Activated T-cell treated with anti-CD3 and anti-CD28 coated beads, Interleukin-2, amount 50 U/mL, for 4 hours (primary cell): ENCODE results near the gene PFKFB2. TPM values are rescaled to one million over a fixed set of nuclear protein-coding genes. Genes with fewer than 3 reads are reported as not detected.

ENCODE experiments used
- ATAC-seq, 2 donors: fragments of 200-7000 bp; cut with Tn5 transposase; one replicate each; pipeline ENCODE4 v1.10.0; 2021
- DNase-seq: peaks from one replicate; pipeline ENCODE4 v3.0.0-alpha.2; 2020
- H3K27me3 Mint-ChIP-seq: one replicate; pipeline ENCODE4 v1.8.0; 2021; ENCODE audit warnings: low read depth, mixed read lengths
- H3K36me3 Mint-ChIP-seq: one replicate; pipeline ENCODE4 v1.8.0; 2022; ENCODE audit warnings: mixed read lengths; ENCODE audit not compliant: insufficient read depth
- H3K4me1 Mint-ChIP-seq: one replicate; pipeline ENCODE4 v1.8.0; 2021; ENCODE audit warnings: low read depth, mixed read lengths
- H3K4me3 Mint-ChIP-seq: one replicate; pipeline ENCODE4 v1.8.0; 2021; ENCODE audit warnings: mild to moderate bottlenecking, moderate library complexity, mixed read lengths
- H3K9me3 Mint-ChIP-seq: one replicate; pipeline ENCODE4 v1.8.0; 2021; ENCODE audit warnings: mixed read lengths
- total RNA-seq, 3 donors: library from RNA; stranded (reverse); gene quantifications; one replicate each; pipeline ENCODE4 v1.2.1, GENCODE V29; 2021

Gene PFKFB2
- total RNA-seq, 3 donors from 2014 or later = 2.8 to 5.7 (median 4.1) TPM

- DNase-seq = no peak
- H3K9me3 Mint-ChIP-seq = no peaks in the 10 kb centered on the region
- no peaks in the 10 kb centered on the region for H3K4me1 Mint-ChIP-seq
- no peak overlapping the region for H3K4me3 Mint-ChIP-seq
- ATAC-seq = no peak
- H3K36me3 Mint-ChIP-seq = peaks cover 8% of the 10 kb centered on the region
- H3K27me3 Mint-ChIP-seq = no peaks in the 10 kb centered on the region
Observed at GRCh38 chr1:207059881-207060280, 6.8 kb downstream of the PFKFB2 start.

GRCh38 chr1:207060596-207060995 is 7.5 kb downstream of the PFKFB2 start:
- DNase-seq (no peak), ATAC-seq (no peak)
- H3K4me1 Mint-ChIP-seq = no peaks in the 10 kb centered on the region
- no peaks in the 10 kb centered on the region for H3K9me3 Mint-ChIP-seq
- H3K27me3 Mint-ChIP-seq = no peaks in the 10 kb centered on the region
- H3K4me3 Mint-ChIP-seq = no peak overlapping the region
- H3K36me3 Mint-ChIP-seq = peaks cover 11% of the 10 kb centered on the region

DNA sequence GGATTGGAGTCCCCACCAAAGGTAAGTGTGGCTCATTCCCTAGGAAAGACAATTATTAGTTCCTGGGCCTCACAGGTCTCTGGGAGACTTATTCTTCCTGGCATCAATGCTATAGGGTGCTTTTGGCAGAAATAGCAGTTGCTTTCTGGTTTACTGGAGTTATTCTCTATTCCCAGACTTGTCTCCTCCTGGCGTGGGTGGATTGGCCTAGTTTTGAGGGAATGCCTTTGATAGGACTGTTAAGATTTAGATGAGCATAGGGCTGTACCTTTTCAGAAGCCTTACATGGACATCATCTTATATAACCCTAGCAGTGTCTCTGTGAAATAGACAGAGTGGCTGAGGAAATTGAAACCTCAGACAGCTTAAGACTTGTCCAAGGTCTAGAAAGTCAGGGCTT is 9.0 kb downstream of the PFKFB2 start:
- no peak for DNase-seq
- Mint-ChIP-seq H3K4me1 (no peaks in the 10 kb centered on the region), H3K4me3 (no peak overlapping the region), H3K9me3 (no peaks in the 10 kb centered on the region), H3K27me3 (no peaks in the 10 kb centered on the region), H3K36me3 (peaks cover 11% of the 10 kb centered on the region)
- ATAC-seq = no peak

DNA sequence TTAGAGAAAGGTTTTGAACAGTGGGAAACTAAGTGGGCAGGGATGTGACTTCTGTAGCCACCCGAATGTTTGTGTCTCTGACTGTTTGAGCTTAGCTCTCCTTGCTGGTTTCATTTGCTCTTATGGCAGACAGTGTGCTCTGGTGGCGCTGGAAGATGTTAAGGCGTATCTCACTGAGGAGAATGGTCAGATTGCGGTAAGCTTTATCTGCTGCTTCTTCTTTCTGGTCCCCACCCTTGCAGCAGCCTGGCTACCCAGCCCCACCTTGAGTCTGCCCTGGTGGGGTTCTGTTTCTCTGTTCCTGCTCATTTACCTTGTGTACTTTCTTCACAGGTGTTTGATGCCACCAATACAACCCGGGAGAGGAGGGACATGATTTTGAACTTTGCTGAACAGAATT is 9.9 kb downstream of the PFKFB2 start:
- Mint-ChIP-seq H3K4me3 (no peak overlapping the region), H3K4me1 (no peaks in the 10 kb centered on the region), H3K36me3 (peaks cover 13% of the 10 kb centered on the region), H3K27me3 (no peaks in the 10 kb centered on the region), H3K9me3 (no peaks in the 10 kb centered on the region)
- DNase-seq (no peak), ATAC-seq (no peak)

DNA sequence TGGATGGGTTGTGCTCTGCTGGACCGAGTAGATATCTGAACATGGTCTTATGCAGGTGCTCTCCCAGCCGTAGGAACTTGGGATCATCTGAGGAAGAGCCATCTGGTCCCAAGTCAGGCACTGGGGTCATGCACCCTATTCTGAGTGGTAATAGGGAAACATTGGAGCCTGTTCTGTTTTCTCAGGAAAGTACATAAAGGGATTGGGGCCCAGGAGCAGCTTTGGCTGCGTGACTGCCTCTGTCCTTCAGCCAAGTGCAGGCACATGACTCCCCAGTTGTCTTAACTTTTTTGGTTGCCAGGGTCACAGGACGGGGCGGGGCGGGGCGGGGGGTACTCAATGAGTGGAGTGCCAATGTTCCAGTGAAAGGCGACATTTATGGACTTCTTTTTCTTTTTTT is 11.5 kb downstream of the PFKFB2 start:
- no peaks in the 10 kb centered on the region for H3K9me3 Mint-ChIP-seq
- no peaks in the 10 kb centered on the region for H3K27me3 Mint-ChIP-seq
- H3K4me3 Mint-ChIP-seq = no peak overlapping the region
- peaks cover 5% of the 10 kb centered on the region for H3K4me1 Mint-ChIP-seq
- H3K36me3 Mint-ChIP-seq = peaks cover 16% of the 10 kb centered on the region
- no peak for ATAC-seq
- no peak for DNase-seq

- H3K9me3 Mint-ChIP-seq = no peaks in the 10 kb centered on the region
- DNase-seq = no peak
- H3K36me3 Mint-ChIP-seq = peaks cover 14% of the 10 kb centered on the region
- no peaks in the 10 kb centered on the region for H3K27me3 Mint-ChIP-seq
- H3K4me3 Mint-ChIP-seq = no peak overlapping the region
- ATAC-seq = no peak
- peaks cover 28% of the 10 kb centered on the region for H3K4me1 Mint-ChIP-seq
Observed at GRCh38 chr1:207067185-207067584, 14.1 kb downstream of the PFKFB2 start.

- ATAC-seq = no peak
- H3K4me1 Mint-ChIP-seq = peaks cover 28% of the 10 kb centered on the region
- H3K27me3 Mint-ChIP-seq = no peaks in the 10 kb centered on the region
- DNase-seq = no peak
- no peaks in the 10 kb centered on the region for H3K9me3 Mint-ChIP-seq
- H3K4me3 Mint-ChIP-seq = no peak overlapping the region
- peaks cover 10% of the 10 kb centered on the region for H3K36me3 Mint-ChIP-seq
Observed at GRCh38 chr1:207067665-207068064, 14.6 kb downstream of the PFKFB2 start.

DNA sequence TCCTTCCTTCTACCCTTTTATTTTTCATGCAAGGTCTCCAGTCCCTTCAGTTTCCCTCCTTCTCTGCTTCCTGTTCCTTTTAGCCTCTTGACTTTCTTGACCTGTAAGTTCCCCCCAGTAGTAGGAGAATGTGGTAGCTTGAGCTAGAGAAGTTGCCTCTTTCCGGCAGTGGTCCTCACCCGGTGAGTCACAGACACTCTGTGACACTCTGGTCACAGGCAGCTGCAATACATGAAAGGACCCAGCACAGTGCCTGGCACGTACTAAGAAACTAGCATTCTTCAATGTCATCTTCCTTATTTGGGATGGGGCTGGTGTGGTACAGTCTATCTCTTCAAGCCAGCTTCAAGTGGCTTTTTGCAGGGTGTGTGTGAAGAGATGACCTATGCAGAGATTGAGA is 16.0 kb downstream of the PFKFB2 start:
- no peaks in the 10 kb centered on the region for H3K27me3 Mint-ChIP-seq

GRCh38 chr1:207069858-207070506 is 16.9 kb downstream of the PFKFB2 start:
- no peak for ATAC-seq
- no peaks in the 10 kb centered on the region for H3K9me3 Mint-ChIP-seq
- peaks cover 29% of the 10 kb centered on the region for H3K4me1 Mint-ChIP-seq
- DNase-seq = no peak
- peaks cover 7% of the 10 kb centered on the region for H3K36me3 Mint-ChIP-seq
- H3K27me3 Mint-ChIP-seq = no peaks in the 10 kb centered on the region
- no peak overlapping the region for H3K4me3 Mint-ChIP-seq

More for the DNA sequence above, 16.0 kb downstream of the PFKFB2 start:
- no peaks in the 10 kb centered on the region for H3K9me3 Mint-ChIP-seq
- peaks cover 9% of the 10 kb centered on the region for H3K36me3 Mint-ChIP-seq
- ATAC-seq (peak; percentile 57 to 59), DNase-seq (no peak)
- peaks cover 29% of the 10 kb centered on the region for H3K4me1 Mint-ChIP-seq
- no peak overlapping the region for H3K4me3 Mint-ChIP-seq

GRCh38 chr1:207070811-207071210 is 17.7 kb downstream of the PFKFB2 start:
- Mint-ChIP-seq H3K9me3 (no peaks in the 10 kb centered on the region), H3K4me1 (peaks cover 29% of the 10 kb centered on the region), H3K4me3 (no peak overlapping the region), H3K36me3 (peaks cover 5% of the 10 kb centered on the region), H3K27me3 (no peaks in the 10 kb centered on the region)
- DNase-seq = no peak
- ATAC-seq = no peak

DNA sequence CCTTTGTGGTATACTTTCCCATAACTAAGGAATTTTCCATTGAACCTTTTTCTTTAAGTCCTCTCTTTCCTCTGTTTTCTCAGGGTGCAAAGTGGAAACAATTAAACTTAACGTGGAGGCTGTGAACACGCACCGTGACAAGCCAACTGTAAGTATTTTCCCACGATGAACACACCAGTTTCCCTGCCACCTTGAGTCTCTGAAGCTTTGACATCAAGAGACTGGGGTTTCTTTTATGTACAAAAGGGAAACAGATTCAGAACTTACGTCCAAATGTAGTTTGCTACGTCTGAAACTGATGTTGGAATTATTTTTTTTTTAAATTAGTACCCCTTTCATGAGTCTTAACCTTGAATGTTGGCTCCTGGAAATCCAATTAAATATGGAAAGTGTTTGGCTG is 18.4 kb downstream of the PFKFB2 start:
- DNase-seq = no peak
- Mint-ChIP-seq H3K36me3 (peaks cover 5% of the 10 kb centered on the region), H3K9me3 (no peaks in the 10 kb centered on the region), H3K4me3 (no peak overlapping the region), H3K27me3 (no peaks in the 10 kb centered on the region), H3K4me1 (peaks cover 29% of the 10 kb centered on the region)
- no peak for ATAC-seq

- H3K4me3 Mint-ChIP-seq = no peak overlapping the region
- ATAC-seq (no peak), DNase-seq (no peak)
- H3K27me3 Mint-ChIP-seq = no peaks in the 10 kb centered on the region
- H3K36me3 Mint-ChIP-seq = peaks cover 5% of the 10 kb centered on the region
- H3K9me3 Mint-ChIP-seq = no peaks in the 10 kb centered on the region
- peaks cover 29% of the 10 kb centered on the region for H3K4me1 Mint-ChIP-seq
Observed at GRCh38 chr1:207072233-207072632, 19.2 kb downstream of the PFKFB2 start.

DNA sequence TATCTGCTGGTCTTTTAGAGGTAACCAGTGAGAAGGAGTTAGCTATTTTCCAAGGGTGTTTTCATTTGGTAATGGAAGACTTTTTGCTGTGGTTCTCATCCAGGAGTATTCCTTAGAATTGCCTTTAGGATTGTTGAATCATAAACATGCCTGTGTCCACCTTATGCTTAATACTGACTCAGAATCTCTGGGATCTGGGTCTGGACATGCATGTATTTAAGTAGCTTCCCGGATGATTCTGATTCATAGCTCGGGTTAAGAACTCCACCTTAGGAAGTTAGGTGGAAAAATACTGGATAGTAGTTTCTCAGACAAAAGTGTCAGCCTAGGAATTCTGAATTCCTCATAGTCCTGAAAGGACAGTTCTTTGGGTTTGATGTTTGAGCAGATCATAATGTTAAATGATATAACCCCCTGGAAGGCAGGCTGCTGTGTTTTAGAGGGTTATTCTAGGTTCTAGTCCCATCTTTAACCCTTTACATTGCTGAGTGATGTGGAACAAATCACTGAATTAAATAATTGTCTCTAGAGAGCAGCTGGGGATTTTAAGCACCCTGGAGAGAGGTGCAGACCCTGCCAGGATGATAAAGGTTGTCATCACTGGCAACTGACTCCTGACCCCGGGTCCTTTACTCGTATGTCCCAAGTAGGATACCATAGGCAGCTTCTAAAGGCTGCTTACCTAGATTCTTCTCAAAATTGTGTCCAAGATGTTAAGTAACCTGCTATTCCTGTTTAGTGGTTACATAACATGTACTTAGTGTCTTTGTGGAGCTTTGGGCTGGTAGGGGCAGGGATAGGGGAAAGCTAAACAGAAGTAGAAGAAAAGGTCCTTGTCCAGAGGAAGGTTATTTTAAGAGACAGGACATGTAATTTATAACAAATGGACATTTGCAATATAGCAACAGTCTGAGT is 21.1 kb downstream of the PFKFB2 start:
- no peaks in the 10 kb centered on the region for H3K9me3 Mint-ChIP-seq
- no peak for ATAC-seq

DNA sequence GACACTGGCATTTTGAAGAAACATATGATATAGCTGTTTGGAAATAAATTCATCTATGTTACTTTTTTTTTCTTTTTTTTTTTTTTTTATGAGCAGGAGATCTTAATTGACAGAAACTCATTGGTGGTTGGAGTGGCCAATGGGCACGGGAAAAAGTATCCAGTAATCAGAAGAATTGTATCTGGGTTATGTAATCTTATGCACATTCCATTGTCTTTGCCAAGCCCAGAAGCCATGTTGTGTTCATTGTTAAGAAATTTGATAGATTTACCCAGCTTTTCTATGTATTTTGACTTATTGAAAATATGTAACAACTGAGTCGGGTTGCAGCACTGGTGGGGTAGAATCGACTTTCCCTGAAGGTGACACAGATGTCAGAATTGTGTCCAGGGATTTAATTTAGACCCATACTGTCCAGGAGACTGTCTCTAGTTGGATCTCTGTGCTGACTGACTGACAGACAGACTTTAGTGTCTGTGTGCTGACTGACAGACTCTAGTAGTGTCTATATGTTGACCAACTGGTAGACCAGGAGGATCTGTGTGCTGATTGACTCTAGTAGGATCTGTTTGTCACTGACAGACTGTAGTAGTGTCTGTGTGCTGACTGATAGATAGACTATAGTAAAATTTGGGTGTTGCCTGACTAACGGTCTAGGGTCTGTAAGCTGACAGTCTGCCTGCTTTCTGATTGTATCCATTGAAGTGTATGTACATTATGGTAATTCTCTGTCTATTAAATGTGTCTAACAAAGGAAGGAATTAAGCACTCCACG is 23.3 kb downstream of the PFKFB2 start:
- peaks cover 8% of the 10 kb centered on the region for H3K4me1 Mint-ChIP-seq
- H3K9me3 Mint-ChIP-seq = no peaks in the 10 kb centered on the region
- H3K36me3 Mint-ChIP-seq = no peaks in the 10 kb centered on the region
- H3K4me3 Mint-ChIP-seq = no peak overlapping the region
- ATAC-seq = no peak
- DNase-seq = no peak
- H3K27me3 Mint-ChIP-seq = no peaks in the 10 kb centered on the region

More for the DNA sequence above, 21.1 kb downstream of the PFKFB2 start:
- Mint-ChIP-seq H3K4me1 (peaks cover 27% of the 10 kb centered on the region), H3K36me3 (no peaks in the 10 kb centered on the region), H3K27me3 (no peaks in the 10 kb centered on the region), H3K4me3 (no peak overlapping the region)
- no peak for DNase-seq
